ENCODE measurements around the gene KNDC1. TPM values are rescaled to one million over a fixed set of nuclear protein-coding genes. Genes with fewer than 3 reads are reported as not detected.
"Not testable (repeated sequence)": the region's sequence is repeated elsewhere in the genome, so short reads cannot be mapped to it uniquely, and the experiment has no call there.

Gene KNDC1
- total RNA-seq, 2 donors from 2014 or later = 0.06 to 0.20 TPM

- ATAC-seq (no peak), DNase-seq (no peak)
- intact Hi-C loops (cut with DNase I, micrococcal nuclease) = no loop called here
Observed at GRCh38 chr10:133209117-133209516, 49.1 kb downstream of the KNDC1 start.

- ATAC-seq (no peak), DNase-seq (no peak)
- intact Hi-C loops (cut with DNase I, micrococcal nuclease) = no loop called here
Observed at GRCh38 chr10:133209641-133210040, 49.6 kb downstream of the KNDC1 start.

- ATAC-seq = no peak
- DNase-seq = no peak
- intact Hi-C loops (cut with DNase I, micrococcal nuclease) = no loop called here
Observed at GRCh38 chr10:133210398-133211140, 50.5 kb downstream of the KNDC1 start.

DNA sequence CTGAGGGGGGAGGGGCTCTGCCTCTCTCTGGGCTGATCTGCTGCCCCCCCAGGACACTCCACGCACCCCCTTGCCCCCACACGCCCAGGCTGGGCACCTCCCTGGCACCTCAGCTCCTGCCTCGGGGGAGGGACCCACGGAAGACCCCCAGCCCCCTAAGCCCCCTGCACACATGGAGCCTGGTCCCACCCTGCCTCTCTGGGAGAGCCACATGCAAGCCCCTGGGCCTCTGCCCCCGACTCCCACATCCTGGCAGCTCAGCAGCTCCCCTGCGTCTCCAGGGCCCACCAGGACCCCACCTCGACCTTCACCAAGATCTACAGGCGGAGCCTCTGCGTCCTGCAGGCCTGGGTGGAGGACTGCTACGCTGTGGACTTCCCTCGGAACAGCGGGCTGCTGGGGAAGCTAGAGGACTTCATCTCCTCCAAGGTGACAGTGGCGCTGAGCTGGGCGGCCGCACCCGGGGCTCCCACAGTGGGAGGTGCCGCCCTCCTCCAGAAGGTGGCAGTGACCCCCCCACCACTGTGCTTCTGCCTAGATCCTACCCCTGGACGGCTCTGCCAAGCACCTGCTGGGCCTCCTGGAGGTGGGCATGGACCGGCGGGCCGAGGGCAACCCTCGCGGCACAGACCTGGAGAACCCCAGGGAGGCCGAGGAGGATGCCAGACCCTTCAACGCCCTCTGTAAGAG is 51.3 kb downstream of the KNDC1 start:
- ATAC-seq (no peak), DNase-seq (no peak)
- intact Hi-C loops (cut with DNase I, micrococcal nuclease) = no loop called here

- intact Hi-C loops (cut with DNase I, micrococcal nuclease) = no loop called here
- ATAC-seq (no peak), DNase-seq (no peak)
Observed at GRCh38 chr10:133211959-133212852, 52.2 kb downstream of the KNDC1 start.

GRCh38 chr10:133212853-133213494 is 53.0 kb downstream of the KNDC1 start:
- intact Hi-C loops (cut with DNase I, micrococcal nuclease) = no loop called here
- DNase-seq (no peak), ATAC-seq (no peak)

DNA sequence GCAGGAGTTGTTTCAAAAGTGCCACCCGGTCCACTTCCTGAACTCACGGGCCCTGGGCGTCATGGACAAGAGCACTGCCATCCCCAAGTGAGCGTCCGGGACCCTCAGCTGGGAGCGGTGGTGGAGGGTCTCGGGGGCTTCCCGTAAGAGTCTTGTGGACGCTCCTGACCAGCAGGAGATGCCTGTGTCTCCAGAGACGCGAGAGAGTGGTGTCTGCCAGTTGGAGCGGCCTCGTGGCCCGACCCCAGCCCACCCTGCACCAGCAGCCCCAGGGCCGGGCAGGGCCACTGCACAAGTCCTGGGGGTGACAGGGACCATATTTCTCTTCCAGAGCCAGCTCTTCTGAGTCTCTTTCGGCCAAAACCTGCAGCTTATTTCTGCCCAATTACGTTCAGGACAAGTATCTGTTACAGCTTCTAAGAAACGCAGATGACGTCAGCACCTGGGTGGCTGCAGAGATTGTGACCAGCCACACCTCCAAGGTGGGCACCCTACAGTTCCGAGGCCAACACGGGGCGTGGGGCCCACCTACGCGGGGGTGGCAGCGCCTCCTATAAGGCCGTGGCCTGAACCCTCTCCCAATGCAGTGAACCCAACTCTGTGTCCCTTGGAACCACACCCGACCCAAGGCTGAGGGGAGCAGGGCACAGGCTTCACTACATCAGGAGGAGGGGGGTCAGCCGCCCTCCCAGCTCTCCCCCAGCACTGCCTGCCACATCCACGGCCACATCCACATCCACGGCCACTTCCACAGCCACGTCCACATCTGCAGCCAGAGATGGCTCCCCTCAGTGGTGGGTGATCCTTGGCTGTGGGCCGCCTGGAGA is 53.8 kb downstream of the KNDC1 start:
- intact Hi-C loops (cut with DNase I, micrococcal nuclease) = no loop called here
- no peak for ATAC-seq
- no peak for DNase-seq

DNA sequence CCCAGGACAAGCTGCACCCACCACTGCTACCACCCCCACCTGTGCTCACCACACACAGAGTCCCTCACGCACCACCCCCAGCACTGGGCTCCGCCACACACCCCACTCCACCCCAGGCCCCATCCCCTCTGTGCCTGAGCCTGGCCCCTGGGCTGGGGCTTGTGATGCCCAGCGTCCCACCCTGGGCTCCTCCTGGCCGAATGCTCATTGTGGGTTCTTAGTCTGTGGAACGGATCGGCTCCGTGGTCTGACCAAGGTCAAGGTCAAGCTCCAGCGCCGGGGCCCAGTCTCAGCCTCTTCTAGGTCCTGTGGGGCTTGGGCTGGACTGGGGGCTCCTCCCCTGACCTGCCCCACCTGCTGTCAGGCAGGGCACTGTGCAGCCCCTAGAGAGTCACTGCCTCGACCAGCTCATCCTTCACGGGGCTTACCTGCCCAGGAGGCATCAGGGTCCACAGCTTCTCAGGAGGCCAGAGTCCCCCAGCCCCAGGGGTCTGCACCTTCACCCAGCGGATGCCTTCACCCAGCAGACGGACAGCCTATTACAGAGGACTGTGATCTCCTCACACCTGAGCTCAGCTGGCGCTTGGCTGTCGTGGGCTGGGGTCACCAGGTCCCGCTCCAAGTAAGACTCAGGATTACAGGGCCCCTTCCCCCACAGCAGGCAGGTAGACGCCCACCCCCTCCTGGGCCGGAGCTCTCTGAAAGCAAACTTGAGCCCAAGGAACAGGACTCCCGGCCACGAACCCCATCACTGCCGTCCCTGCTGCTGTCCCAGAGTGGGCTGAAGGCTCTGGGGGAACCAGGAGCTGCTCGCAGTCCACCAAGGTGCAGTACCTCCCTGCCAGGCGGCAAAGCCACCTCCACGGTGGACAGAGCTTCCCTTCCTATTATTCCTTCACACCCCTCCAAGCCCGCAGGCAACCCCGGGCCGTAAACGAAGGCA is 54.7 kb downstream of the KNDC1 start:
- DNase-seq (no peak), ATAC-seq (no peak)
- intact Hi-C loops (cut with DNase I, micrococcal nuclease) = no loop called here

DNA sequence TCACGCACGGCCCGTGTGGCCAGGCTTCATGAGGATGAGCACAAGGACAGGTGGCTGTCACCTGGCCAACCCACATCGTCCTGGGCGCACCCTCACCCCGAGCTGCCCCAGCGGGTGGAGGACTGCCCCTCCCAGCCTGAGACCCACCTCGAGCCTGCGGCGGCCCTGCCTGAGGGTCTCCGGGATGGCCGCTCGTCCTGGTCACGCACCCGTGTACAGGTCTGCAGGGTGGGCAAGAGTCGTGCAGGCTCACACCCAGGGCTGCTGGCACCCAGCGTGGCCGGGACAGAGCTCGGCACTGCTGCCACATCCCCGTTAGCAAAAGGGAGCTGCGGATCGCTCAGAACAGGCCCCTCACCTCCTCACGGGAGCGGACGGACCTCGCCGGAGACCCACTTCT is 55.6 kb downstream of the KNDC1 start:
- ATAC-seq (no peak), DNase-seq (no peak)
- intact Hi-C loops (cut with DNase I, micrococcal nuclease) = no loop called here

DNA sequence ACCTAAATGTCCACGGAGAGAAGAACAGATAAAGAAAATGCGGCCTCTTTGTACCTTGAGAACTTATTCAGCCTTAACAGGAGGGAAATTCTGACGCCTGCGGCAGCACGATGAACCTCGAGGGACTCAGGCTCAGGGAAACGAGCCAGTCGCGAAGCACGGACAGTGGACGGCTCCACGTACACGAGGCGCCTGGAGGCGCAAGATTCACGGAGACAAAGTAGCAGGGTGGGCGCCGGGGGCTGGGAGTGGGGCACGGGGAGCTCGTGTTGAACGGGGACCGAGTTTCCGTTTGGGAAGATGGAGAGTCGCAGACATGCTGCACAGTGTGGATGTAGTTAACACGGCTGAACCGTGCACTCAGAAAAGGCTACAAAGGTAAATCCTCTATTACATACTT is 56.8 kb downstream of the KNDC1 start:
- intact Hi-C loops (cut with DNase I, micrococcal nuclease) = no loop called here
- ATAC-seq = no peak
- DNase-seq = no peak

DNA sequence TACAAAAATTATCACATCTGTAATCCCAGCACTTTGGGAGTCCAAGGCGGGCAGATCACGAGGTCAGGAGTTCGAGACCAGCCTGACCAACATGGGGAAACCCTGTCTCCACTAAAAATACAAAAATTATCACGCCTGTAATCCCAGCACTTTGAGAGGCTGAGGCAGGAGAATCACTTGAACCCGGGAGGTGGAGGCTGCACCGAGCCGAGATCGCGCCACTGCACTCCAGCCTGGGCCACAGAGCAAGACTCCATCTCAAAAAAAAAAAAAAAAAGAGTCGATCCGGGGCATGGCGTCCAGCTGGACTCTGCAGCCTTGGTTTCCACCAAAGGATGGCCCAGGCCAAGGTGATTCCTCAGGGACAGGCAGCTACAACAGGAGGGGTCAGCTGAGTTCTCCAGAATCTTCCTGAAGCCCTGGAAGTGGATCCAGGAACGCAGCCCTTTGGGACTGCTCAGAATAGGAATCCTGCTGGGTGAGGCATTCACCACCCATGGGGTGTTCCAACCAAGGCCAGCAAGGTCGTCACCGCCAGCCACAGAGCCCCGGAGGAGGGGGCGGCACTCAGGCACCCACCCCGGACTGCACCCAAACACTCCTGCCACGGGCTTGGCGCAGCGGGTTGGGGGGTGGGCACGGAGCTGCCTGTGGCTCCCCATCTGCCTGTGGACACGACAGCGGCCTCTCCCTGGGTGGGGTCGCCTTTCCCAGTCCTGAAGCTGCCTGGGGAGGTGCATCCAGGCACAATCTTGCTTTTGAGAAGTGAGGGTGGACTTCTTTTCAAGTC is 58.0 kb downstream of the KNDC1 start:
- DNase-seq (no peak), ATAC-seq (no peak)
- intact Hi-C loops (cut with DNase I, micrococcal nuclease) = no loop called here

DNA sequence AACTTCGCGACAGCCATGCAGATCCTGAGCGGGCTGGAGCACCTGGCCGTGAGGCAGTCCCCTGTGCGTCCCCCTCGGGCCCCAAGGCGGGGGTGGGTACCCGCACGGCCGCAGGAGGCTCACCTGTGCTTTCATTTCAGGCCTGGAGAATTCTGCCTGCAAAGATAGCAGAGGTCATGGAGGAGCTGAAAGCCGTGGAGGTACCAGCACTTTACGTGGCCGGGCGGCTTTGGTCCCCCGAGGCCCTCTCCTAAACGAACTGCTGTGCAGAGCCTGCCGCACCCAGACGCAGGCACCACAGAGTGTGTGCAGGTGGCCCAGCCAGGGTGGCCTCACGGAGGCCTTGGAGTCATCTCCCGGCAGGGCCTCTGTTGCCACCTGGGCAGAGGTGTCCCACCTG is 58.9 kb downstream of the KNDC1 start:
- DNase-seq (no peak), ATAC-seq (no peak)
- intact Hi-C loops (cut with DNase I, micrococcal nuclease) = no loop called here

DNA sequence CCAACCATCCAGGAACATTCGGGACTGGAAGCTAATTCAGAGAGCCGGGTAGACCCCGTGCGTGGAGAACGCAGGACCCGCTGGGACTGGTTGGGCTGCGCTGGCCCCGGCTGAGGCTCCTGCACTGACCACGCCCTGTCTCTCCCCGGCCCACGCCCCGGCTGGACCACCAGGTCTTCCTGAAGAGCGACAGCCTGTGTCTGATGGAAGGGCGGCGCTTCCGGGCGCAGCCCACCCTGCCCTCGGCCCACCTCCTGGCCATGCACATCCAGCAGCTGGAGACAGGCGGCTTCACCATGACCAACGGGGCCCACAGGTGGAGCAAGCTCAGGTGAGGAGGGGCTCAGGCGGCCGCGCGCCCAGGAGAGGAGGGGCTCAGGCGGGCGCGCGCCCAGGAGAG is 59.8 kb downstream of the KNDC1 start:
- intact Hi-C loops (cut with DNase I, micrococcal nuclease) = no loop called here
- ATAC-seq = no peak
- no peak for DNase-seq

GRCh38 chr10:133221331-133221730 is 61.3 kb downstream of the KNDC1 start:
- intact Hi-C loops (cut with DNase I, micrococcal nuclease) = no loop called here
- DNase-seq = no peak
- ATAC-seq = no peak

- intact Hi-C loops (cut with DNase I, micrococcal nuclease) = not testable (repeated sequence)
Observed at GRCh38 chr10:133221756-133222155, 61.7 kb downstream of the KNDC1 start.

DNA sequence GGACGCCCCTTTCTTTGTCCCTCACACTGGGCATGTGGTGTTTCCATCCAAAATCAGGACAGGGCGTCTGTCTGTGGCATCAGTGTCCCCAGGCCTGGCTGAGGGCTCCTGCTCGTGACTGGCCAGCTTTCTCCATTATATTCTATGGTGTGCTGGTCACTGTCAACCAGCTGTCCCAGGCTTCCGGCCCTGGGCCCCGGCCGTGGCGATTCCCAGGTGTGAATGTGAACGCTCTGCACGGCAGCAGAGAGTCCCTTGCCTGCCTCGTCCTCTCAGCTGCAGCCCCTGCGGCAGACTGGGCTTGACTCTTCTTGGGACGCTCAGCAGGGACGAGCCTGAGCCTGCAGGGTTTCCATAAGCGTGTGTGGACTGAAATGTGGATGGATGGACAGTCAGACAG is 64.1 kb downstream of the KNDC1 start:
- DNase-seq (no peak), ATAC-seq (no peak)
- intact Hi-C loops (cut with DNase I, micrococcal nuclease) = no loop called here

More at GRCh38 chr10:133221756-133222155, 61.7 kb downstream of the KNDC1 start:
- not testable (repeated sequence) for DNase-seq, ATAC-seq

All from left colon (tissue), 2 donors.